Measurements from ENCODE around the gene NEURL1B.
"Not testable (repeated sequence)": the region's sequence is repeated elsewhere in the genome, so short reads cannot be mapped to it uniquely, and the experiment has no call there.

The NEURL1B gene

DNA sequence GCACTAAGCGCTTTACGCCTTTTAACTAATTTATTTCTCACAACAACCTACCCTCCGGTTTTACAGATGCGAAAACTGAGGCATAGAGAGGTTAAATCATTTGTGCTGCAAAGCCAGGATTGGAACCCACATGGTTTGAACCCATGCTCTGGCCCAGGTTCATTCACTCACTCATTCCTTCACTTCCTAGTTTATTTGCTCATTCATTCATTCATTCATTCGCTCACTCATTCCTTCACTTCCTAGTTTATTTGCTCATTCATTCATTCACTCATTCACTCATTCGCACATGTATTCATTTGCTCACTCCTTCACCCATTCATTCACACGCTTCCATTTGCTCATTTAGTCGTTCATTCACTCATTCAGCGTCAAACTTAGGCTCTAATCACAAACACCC, 29.4 kb downstream of the NEURL1B start:
- H3K9ac ChIP-seq (ENCODE audit: low read length), result no peak overlapping the region
- peaks cover 29% of the 10 kb centered on the region for H3K36me3 ChIP-seq (ENCODE audit: insufficient read depth, low read length)
- H3K9me3 ChIP-seq (ENCODE audit: low read length), result no peaks in the 10 kb centered on the region
- peaks cover 32% of the 10 kb centered on the region for H3K4me1 ChIP-seq (ENCODE audit: insufficient read depth, low read length)
- no peak overlapping the region for H3K27ac ChIP-seq (ENCODE audit: low read depth, low read length)
- H3K4me3 ChIP-seq (ENCODE audit: low read depth in 1 of 2, low read length in 2 of 2), result no peak overlapping the region
- no peaks in the 10 kb centered on the region for H3K27me3 ChIP-seq (ENCODE audit: control insufficient read depth in 1 of 2, insufficient read depth in 2 of 2, low read length in 2 of 2)

GRCh38 chr5:172671091-172671490, 30.0 kb downstream of the NEURL1B start:
- H3K27ac ChIP-seq (ENCODE audit: low read depth, low read length), result no peak overlapping the region
- no peaks in the 10 kb centered on the region for H3K9me3 ChIP-seq (ENCODE audit: low read length)
- H3K27me3 ChIP-seq (ENCODE audit: control insufficient read depth in 1 of 2, insufficient read depth in 2 of 2, low read length in 2 of 2), result no peaks in the 10 kb centered on the region
- H3K4me3 ChIP-seq (ENCODE audit: low read depth in 1 of 2, low read length in 2 of 2), result no peak overlapping the region
- peaks cover 28% of the 10 kb centered on the region for H3K4me1 ChIP-seq (ENCODE audit: insufficient read depth, low read length)
- H3K36me3 ChIP-seq (ENCODE audit: insufficient read depth, low read length), result peaks cover 31% of the 10 kb centered on the region
- H3K9ac ChIP-seq (ENCODE audit: low read length), result no peak overlapping the region

DNA sequence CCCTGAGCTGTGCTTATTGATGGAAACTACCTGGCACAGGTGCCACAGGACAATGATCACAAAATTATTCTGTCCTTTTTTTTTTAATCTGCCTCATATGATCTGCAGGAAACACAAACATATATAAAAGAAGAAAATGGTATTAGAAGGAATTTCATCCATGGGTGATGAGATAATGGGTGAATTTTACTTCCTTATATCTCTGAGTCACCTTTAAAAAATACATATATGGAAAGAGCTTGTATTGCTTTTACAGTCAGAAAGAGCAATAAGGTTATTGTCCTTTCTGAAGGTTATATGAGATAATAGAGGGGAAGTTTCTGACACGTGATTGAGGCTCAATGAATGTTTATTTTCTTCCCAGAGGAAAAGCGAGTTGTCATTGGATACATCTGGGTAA, 31.6 kb downstream of the NEURL1B start:
- Histone ChIP-seq H3K27me3 (ENCODE audit: control insufficient read depth in 1 of 2, insufficient read depth in 2 of 2, low read length in 2 of 2) (no peaks in the 10 kb centered on the region), H3K27ac (ENCODE audit: low read depth, low read length) (no peak overlapping the region), H3K9ac (ENCODE audit: low read length) (no peak overlapping the region), H3K36me3 (ENCODE audit: insufficient read depth, low read length) (peaks cover 38% of the 10 kb centered on the region), H3K4me1 (ENCODE audit: insufficient read depth, low read length) (peaks cover 25% of the 10 kb centered on the region), H3K9me3 (ENCODE audit: low read length) (no peaks in the 10 kb centered on the region), H3K4me3 (ENCODE audit: low read depth in 1 of 2, low read length in 2 of 2) (no peak overlapping the region)

GRCh38 chr5:172674155-172674554, 33.1 kb downstream of the NEURL1B start:
- H3K36me3 ChIP-seq (ENCODE audit: insufficient read depth, low read length), result peaks cover 38% of the 10 kb centered on the region
- no peak overlapping the region for H3K4me3 ChIP-seq (ENCODE audit: low read depth in 1 of 2, low read length in 2 of 2)
- H3K27me3 ChIP-seq (ENCODE audit: control insufficient read depth in 1 of 2, insufficient read depth in 2 of 2, low read length in 2 of 2), result no peaks in the 10 kb centered on the region
- peaks cover 21% of the 10 kb centered on the region for H3K4me1 ChIP-seq (ENCODE audit: insufficient read depth, low read length)
- H3K27ac ChIP-seq (ENCODE audit: low read depth, low read length), result no peak overlapping the region
- no peaks in the 10 kb centered on the region for H3K9me3 ChIP-seq (ENCODE audit: low read length)
- no peak overlapping the region for H3K9ac ChIP-seq (ENCODE audit: low read length)

- Histone ChIP-seq H3K27me3 (ENCODE audit: control insufficient read depth in 1 of 2, insufficient read depth in 2 of 2, low read length in 2 of 2) (no peaks in the 10 kb centered on the region), H3K9ac (ENCODE audit: low read length) (no peak overlapping the region), H3K4me1 (ENCODE audit: insufficient read depth, low read length) (peaks cover 33% of the 10 kb centered on the region), H3K36me3 (ENCODE audit: insufficient read depth, low read length) (peaks cover 31% of the 10 kb centered on the region), H3K4me3 (ENCODE audit: low read depth in 1 of 2, low read length in 2 of 2) (no peak overlapping the region), H3K27ac (ENCODE audit: low read depth, low read length) (no peak overlapping the region), H3K9me3 (ENCODE audit: low read length) (no peaks in the 10 kb centered on the region)
Measured at GRCh38 chr5:172676914-172677475, 35.9 kb downstream of the NEURL1B start.

DNA sequence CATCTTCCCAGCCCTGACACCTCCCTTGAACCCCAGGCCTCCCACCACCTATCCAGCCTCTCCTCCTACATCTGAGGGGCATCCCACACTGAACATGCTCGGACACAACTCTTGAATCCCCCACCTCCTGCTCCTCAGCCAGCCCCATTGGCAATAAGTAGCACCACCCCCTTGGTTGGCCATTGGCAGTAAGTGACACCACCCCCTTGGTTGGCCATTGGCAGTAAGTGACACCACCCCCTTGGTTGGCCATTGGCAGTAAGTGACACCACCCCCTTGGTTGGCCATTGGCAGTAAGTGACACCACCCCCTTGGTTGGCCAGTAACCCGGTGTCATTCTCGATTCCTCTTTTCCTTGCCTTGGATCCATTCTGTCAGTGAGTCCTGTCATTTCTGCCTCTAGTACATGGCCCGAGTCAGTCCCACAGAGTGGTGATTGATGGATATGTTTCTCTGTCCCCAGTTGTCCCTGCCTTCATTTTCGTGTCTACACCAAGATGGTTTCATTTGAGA, 37.4 kb downstream of the NEURL1B start:
- H3K9me3 ChIP-seq (ENCODE audit: low read length); H3K4me3 ChIP-seq (ENCODE audit: low read depth in 1 of 2, low read length in 2 of 2); H3K27ac ChIP-seq (ENCODE audit: low read depth, low read length); H3K27me3 ChIP-seq (ENCODE audit: control insufficient read depth in 1 of 2, insufficient read depth in 2 of 2, low read length in 2 of 2); H3K9ac ChIP-seq (ENCODE audit: low read length): not testable (repeated sequence)
- Histone ChIP-seq H3K4me1 (ENCODE audit: insufficient read depth, low read length) (peaks cover 33% of the 10 kb centered on the region), H3K36me3 (ENCODE audit: insufficient read depth, low read length) (peaks cover 23% of the 10 kb centered on the region)

DNA sequence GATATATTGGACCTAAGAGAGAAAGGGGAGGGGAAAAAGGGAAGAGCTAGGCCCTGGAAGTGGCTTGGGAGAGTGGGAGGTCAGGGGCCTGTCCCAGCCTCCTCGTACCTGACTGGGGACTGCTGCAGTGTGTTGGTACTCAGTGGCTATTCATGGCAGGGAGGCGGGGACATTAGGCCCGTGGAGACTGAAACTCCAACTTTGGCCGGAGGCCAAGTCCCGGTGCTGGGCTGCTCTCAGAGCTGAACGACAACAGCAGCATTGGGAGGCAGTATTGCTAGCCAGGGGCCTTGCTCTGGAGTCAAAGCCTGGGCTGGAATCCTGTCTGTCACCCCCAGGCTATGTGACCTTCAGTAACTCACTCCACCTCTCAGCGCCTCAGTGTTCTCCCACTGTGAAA, 37.8 kb downstream of the NEURL1B start:
- H3K36me3 ChIP-seq (ENCODE audit: insufficient read depth, low read length), result peaks cover 23% of the 10 kb centered on the region
- H3K4me3 ChIP-seq (ENCODE audit: low read depth in 1 of 2, low read length in 2 of 2), result peak overlapping the region in 1 of 2 donors; percentile 26
- peaks cover 33% of the 10 kb centered on the region for H3K4me1 ChIP-seq (ENCODE audit: insufficient read depth, low read length)
- peak overlapping the region; percentile 70 for H3K27ac ChIP-seq (ENCODE audit: low read depth, low read length)
- no peaks in the 10 kb centered on the region for H3K9me3 ChIP-seq (ENCODE audit: low read length)
- H3K9ac ChIP-seq (ENCODE audit: low read length), result no peak overlapping the region
- no peaks in the 10 kb centered on the region for H3K27me3 ChIP-seq (ENCODE audit: control insufficient read depth in 1 of 2, insufficient read depth in 2 of 2, low read length in 2 of 2)

DNA sequence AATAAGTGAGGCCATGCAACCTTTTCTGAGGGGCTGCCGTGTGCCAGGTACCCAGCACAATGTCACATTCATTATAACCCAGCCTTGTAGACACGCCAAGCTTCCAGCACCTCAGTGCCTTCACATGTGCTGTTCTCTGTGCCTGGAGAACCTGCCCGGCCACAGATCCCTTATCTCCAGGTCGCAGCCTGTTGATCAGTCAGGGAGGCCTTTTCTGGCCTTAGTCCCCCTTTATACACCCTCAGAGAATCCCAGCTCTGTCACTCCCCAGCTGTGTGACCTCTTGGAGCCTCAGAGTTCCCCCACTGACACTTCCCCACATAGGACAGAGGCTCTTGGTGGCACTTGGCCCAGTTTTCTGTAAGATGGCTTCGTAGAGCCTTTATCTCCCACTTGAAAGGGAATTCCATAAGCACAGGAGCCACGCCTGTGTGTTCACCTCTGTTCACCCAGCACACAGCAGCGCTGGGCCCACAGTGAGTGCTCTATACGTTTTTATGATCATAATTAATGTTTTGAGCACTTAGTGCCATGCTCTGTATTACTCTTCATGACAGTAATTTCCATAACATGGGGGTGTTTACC, 38.7 kb downstream of the NEURL1B start:
- no peaks in the 10 kb centered on the region for H3K27me3 ChIP-seq (ENCODE audit: control insufficient read depth in 1 of 2, insufficient read depth in 2 of 2, low read length in 2 of 2)
- H3K36me3 ChIP-seq (ENCODE audit: insufficient read depth, low read length), result peaks cover 23% of the 10 kb centered on the region
- no peak overlapping the region for H3K9ac ChIP-seq (ENCODE audit: low read length)
- peak overlapping the region; percentile 35 for H3K27ac ChIP-seq (ENCODE audit: low read depth, low read length)
- H3K4me1 ChIP-seq (ENCODE audit: insufficient read depth, low read length), result peaks cover 33% of the 10 kb centered on the region
- no peaks in the 10 kb centered on the region for H3K9me3 ChIP-seq (ENCODE audit: low read length)
- no peak overlapping the region for H3K4me3 ChIP-seq (ENCODE audit: low read depth in 1 of 2, low read length in 2 of 2)

- Histone ChIP-seq H3K36me3 (ENCODE audit: insufficient read depth, low read length) (peaks cover 20% of the 10 kb centered on the region), H3K4me1 (ENCODE audit: insufficient read depth, low read length) (peaks cover 27% of the 10 kb centered on the region), H3K27ac (ENCODE audit: low read depth, low read length) (no peak overlapping the region)
Measured at GRCh38 chr5:172680921-172681320, 39.9 kb downstream of the NEURL1B start.

GRCh38 chr5:172681421-172681820, 40.4 kb downstream of the NEURL1B start:
- no peak overlapping the region for H3K9ac ChIP-seq (ENCODE audit: low read length)
- no peaks in the 10 kb centered on the region for H3K27me3 ChIP-seq (ENCODE audit: control insufficient read depth in 1 of 2, insufficient read depth in 2 of 2, low read length in 2 of 2)
- peaks cover 22% of the 10 kb centered on the region for H3K36me3 ChIP-seq (ENCODE audit: insufficient read depth, low read length)
- peaks cover 23% of the 10 kb centered on the region for H3K4me1 ChIP-seq (ENCODE audit: insufficient read depth, low read length)
- no peaks in the 10 kb centered on the region for H3K9me3 ChIP-seq (ENCODE audit: low read length)
- H3K27ac ChIP-seq (ENCODE audit: low read depth, low read length), result no peak overlapping the region
- H3K4me3 ChIP-seq (ENCODE audit: low read depth in 1 of 2, low read length in 2 of 2), result no peak overlapping the region

More at GRCh38 chr5:172680921-172681320, 39.9 kb downstream of the NEURL1B start:
- H3K4me3 ChIP-seq (ENCODE audit: low read depth in 1 of 2, low read length in 2 of 2), result no peak overlapping the region
- no peaks in the 10 kb centered on the region for H3K9me3 ChIP-seq (ENCODE audit: low read length)
- H3K9ac ChIP-seq (ENCODE audit: low read length), result no peak overlapping the region
- H3K27me3 ChIP-seq (ENCODE audit: control insufficient read depth in 1 of 2, insufficient read depth in 2 of 2, low read length in 2 of 2), result no peaks in the 10 kb centered on the region

DNA sequence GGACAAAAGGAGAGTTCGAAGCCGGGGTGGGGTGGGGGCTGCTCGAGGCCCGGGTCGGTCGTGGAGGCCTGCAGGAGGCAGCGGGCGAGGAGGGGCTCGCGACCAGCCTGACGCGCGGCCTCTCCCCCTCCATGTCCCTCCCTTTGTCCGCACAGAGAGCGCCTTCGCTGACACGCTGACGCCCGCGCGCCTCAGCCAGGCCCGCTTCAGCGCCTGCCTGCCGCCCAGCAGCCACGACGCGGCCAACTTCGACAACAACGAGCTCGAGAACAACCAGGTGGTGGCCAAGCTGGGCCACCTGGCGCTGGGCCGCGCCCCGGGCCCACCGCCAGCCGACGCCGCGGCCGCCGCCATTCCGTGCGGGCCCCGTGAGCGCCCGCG, 42.2 kb downstream of the NEURL1B start:
- H3K9ac ChIP-seq (ENCODE audit: low read length), result no peak overlapping the region
- no peaks in the 10 kb centered on the region for H3K27me3 ChIP-seq (ENCODE audit: control insufficient read depth in 1 of 2, insufficient read depth in 2 of 2, low read length in 2 of 2)
- peaks cover 35% of the 10 kb centered on the region for H3K4me1 ChIP-seq (ENCODE audit: insufficient read depth, low read length)
- no peak overlapping the region for H3K27ac ChIP-seq (ENCODE audit: low read depth, low read length)
- no peak overlapping the region for H3K4me3 ChIP-seq (ENCODE audit: low read depth in 1 of 2, low read length in 2 of 2)
- H3K9me3 ChIP-seq (ENCODE audit: low read length), result no peaks in the 10 kb centered on the region
- H3K36me3 ChIP-seq (ENCODE audit: insufficient read depth, low read length), result peaks cover 21% of the 10 kb centered on the region
